NB4 (cell line): ENCODE data around the gene FAT3.

Experiments
- DNase-seq: peaks from one replicate; pipeline ENCODE4 v3.0.0; 2010; ENCODE audit warnings: low read depth
- H3K4me3 ChIP-seq: one replicate; pipeline ENCODE4 v1.5.1; 2011; ENCODE audit warnings: mild to moderate bottlenecking, low read depth, low read length, moderate library complexity
- MYC ChIP-seq: IDR thresholded peaks from 2 replicates; pipeline ENCODE4 v1.6.1; 2011; ENCODE audit warnings: low read depth, low read length
- POLR2A ChIP-seq: IDR thresholded peaks from 2 replicates; pipeline ENCODE4 v1.6.1; 2011; ENCODE audit warnings: mild to moderate bottlenecking; ENCODE audit not compliant: insufficient read length; ENCODE audit errors: extremely low read depth
- TF ChIP-seq, protein P1 (sequence below): IDR thresholded peaks from 2 replicates; pipeline ENCODE4 v1.6.1; 2011; ENCODE audit warnings: low read depth, low read length
- TF ChIP-seq, protein P2 (sequence below): IDR thresholded peaks from one replicate; pipeline ENCODE4 v1.5.1; 2012; ENCODE audit warnings: low read depth, low read length

The FAT3 gene

DNA sequence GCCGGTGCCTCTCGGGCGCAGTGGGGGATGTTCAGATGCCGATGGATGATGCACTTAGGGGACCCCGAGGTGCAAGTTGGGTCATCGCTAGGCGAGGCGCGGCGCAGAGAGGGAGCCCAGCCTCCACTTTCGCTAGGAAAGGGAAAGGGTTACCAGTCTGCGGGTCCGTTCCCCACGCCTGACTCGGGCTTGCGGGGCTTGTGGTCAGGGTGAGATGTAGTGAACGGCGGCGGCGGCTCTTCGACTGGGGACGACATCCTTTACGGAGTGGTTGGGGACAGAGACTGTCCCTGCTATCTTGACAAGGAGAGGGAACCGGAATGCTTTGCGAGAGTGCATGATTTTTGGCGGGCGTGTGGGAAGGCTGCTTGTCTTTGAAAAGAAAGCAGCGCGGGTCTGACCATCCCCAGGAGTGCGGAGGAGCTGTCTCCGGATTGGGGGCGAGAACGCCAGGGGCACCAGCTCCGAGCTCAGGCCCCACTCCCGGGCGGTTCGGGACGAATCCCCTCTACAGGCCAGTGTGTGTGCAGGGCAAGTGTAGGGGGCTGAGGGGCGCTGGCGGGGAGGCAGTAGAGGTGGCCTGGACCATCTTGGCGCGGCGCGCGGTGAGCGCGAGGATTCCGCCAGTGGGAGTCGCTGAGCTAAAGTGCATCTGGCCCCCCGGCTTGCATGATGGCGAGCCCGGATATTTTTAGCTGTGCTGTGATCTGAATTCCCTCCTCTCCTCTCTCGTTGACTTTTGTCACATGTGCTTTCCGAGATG, 1.1 kb downstream of the FAT3 start:
- no peak for DNase-seq
- no peak overlapping the region for H3K4me3 ChIP-seq

DNA sequence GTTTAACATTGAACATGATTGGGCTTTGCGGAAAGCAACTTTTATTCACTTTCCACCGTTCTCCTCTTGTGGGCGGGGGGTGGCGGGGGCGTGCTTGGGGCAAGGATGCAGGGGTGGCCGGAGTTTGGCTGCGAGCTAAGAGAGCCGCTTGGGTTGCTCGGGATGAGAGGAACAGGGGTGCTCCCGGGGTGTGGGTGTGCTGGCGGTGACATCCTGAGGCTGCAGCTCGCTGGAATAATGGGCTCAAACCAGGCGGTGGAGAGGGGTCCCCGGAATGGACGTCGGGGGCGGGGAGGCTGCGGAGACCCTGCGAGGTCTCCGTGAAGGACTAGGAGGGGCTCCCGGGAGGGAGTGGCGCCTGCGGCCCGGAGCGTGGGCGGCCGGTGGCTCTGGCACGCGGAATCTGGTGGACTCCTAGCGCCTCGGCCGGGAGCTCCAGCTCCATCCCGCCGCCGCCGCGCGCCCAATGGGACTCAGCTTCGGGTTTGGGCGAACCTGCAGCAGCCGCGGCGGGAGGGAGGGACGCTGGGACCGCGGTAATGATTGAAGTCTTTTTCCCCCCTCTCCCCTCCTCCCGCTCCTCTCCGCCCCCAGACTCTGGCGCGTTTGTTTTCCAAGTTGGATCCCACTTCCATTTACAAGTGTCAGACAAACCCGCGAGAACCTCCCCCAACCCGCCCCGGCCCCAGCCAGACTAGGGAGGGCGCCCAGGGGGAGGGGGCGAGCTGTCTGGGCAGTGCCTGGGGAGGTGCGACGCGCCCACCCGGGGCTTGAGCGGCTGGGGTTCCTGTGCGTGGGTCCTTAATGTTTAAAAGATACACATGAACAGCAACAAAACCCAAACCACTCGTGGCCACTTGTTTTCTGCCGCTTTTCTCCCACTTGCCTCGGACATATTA, 2.0 kb downstream of the FAT3 start:
- TF ChIP-seq POLR2A = no peak
- TF ChIP-seq, protein P1, sequence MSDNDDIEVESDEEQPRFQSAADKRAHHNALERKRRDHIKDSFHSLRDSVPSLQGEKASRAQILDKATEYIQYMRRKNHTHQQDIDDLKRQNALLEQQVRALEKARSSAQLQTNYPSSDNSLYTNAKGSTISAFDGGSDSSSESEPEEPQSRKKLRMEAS = no peak
- no peak overlapping the region for H3K4me3 ChIP-seq
- DNase-seq = no peak

More for the DNA sequence above, 1.1 kb downstream of the FAT3 start:
- TF ChIP-seq POLR2A = no peak
- TF ChIP-seq, protein P2, sequence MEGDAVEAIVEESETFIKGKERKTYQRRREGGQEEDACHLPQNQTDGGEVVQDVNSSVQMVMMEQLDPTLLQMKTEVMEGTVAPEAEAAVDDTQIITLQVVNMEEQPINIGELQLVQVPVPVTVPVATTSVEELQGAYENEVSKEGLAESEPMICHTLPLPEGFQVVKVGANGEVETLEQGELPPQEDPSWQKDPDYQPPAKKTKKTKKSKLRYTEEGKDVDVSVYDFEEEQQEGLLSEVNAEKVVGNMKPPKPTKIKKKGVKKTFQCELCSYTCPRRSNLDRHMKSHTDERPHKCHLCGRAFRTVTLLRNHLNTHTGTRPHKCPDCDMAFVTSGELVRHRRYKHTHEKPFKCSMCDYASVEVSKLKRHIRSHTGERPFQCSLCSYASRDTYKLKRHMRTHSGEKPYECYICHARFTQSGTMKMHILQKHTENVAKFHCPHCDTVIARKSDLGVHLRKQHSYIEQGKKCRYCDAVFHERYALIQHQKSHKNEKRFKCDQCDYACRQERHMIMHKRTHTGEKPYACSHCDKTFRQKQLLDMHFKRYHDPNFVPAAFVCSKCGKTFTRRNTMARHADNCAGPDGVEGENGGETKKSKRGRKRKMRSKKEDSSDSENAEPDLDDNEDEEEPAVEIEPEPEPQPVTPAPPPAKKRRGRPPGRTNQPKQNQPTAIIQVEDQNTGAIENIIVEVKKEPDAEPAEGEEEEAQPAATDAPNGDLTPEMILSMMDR = no peak
- TF ChIP-seq MYC = no peak

DNA sequence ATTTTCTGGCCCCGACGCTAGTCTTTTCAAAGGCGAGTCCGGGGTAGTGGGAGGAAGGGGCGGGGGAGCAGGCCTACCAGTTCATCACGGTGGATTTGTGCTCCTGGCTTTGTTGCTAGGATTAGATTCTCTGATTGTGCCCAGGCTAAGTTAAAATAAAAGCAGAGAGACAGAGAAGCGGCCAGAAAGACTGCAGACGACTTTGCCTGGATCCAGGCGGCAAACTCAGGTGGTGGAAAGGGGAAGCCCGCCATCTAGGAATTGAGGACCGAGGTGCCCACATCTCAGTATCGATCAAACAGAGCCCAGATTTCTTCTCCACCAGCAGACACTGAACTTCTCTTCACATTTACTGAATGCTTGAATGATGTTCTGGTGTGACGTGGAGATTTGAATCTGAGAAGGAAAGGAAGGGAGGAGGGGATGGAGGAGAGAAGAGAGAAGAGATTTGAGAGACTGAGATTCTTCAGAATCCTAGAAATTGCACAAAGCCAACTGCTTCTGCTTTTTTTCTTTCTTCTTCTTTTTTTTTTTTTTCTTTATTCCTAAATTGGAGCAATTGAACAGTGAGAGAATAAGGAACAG, 2.7 kb downstream of the FAT3 start:
- DNase-seq = no peak
- H3K4me3 ChIP-seq = no peak overlapping the region
- TF ChIP-seq MYC (no peak), POLR2A (no peak)
- TF ChIP-seq, protein P1 = no peak
- TF ChIP-seq, protein P2 = no peak

DNA sequence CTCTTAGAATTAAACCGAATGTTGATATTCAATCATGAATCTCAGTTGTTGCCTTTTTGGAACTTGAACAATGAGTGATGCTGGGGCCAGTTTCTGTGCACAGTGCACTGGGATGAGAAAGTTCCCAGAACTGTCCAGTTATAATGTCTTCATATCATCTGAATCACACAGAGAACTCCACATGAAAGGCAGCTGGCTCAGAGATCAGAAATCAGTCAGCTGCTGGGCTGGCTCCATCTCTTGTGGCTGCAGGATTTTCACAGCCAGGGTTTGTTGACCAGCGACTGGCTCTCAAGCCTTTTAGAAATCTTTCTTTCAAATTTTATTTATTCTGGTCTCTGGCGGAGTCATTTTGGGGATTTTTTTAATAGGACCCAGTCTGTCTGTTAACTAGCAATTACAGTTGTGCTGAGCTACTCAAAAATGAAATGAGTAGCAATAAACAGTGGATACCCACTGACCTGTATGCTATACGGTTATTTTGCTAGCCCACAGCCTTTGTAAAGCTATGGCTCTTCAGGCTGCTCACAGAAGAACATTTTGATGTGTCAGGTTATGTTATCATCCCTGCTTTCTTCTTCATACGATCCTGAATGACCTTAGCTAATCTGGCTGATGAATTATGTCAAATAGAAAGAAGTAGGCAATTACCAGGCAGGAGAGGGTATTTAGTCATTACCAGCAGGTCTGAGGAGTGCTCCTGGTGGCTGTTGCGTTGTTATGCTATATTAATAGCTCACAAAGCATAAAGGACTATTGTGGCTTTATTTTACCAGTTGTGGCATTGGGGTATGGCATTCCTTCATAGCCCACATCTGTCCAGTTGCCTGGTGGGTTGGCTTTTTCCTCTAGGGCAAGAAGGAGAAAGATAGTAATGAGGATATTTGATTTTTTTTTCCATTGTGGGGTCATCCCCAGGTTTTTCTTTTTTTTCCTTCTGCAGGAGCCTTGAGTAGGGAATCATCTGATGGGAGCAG, 3.6 kb downstream of the FAT3 start:
- no peak for DNase-seq
- no peak overlapping the region for H3K4me3 ChIP-seq
- TF ChIP-seq POLR2A (no peak), MYC (no peak)
- TF ChIP-seq, protein P1 = no peak
- TF ChIP-seq, protein P2 = no peak

DNA sequence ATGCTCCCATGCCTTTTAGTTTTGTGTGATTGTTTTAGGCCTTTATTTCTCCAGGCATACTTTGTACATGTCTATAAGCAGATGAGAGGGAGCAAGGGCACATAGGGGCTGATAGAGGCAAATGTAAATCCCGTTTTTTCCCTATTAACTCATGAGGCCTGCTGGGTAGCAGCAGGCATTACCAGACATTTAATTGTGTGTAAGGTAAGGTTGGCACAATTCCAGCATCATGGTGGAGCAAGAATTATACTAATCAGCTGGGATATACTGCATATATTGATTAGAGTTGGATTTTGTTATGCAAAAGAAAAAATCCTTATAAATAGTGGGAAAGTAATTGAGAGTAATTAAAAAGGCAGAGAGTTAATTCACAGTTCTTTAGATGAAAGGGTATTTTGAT, 12.2 kb downstream of the FAT3 start:
- TF ChIP-seq MYC (no peak), POLR2A (no peak)
- TF ChIP-seq, protein P2 = no peak
- TF ChIP-seq, protein P1 = no peak
- no peak overlapping the region for H3K4me3 ChIP-seq
- no peak for DNase-seq
